Pancreas (tissue), 10 donors: ENCODE results near the gene COL11A1. TPM values are rescaled to one million over a fixed set of nuclear protein-coding genes. Genes with fewer than 3 reads are reported as not detected.

Source experiments
- ATAC-seq, 4 donors: fragments of 200-7000 bp; cut with Tn5 transposase; one replicate each; pipeline versions ENCODE4 v1.8.0 to v1.9.1; 2020; ENCODE audit warnings: mild to moderate bottlenecking in 4 of 4, moderate library complexity in 4 of 4
- DNase-seq, 6 donors: peaks; one replicate each; pipeline ENCODE4 v3.0.0-alpha.2; 2020
- FAIRE-seq: peaks from 2 replicates; lab custom pipeline; 2012; peaks lifted over from hg19 to GRCh38; lab: Jason Lieb, UNC
- H3K27ac ChIP-seq, 4 donors: fragments of 200-600 bp; sonication (generic); 1 replicate in 3 of 4; 2 replicates in 1 of 4; pipeline versions ENCODE4 v1.5.0 to v1.8.0; 2020
- H3K27me3 ChIP-seq, 4 donors: fragments of 200-600 bp; one replicate each; pipeline ENCODE4 v1.8.0; 2021
- H3K36me3 ChIP-seq, 3 donors: fragments of 200-600 bp; sonication (generic) in 1 of 3; one replicate each; pipeline versions ENCODE4 v1.5.0 to v1.8.0; 2020 to 2021
- H3K4me1 ChIP-seq, 3 donors: fragments of 200-600 bp; one replicate each; pipeline ENCODE4 v1.8.0; 2021
- H3K4me3 ChIP-seq, 4 donors: fragments of 200-600 bp; sonication (generic) in 2 of 4; one replicate each; pipeline versions ENCODE4 v1.5.0 to v1.8.0; 2020 to 2021
- H3K9me3 ChIP-seq, 4 donors: fragments of 200-600 bp; one replicate each; pipeline ENCODE4 v1.8.0; 2021
- CTCF ChIP-seq, 4 donors: fragments of 200-600 bp; sonication (generic) in 3 of 4; IDR thresholded peaks; one replicate each; pipeline versions ENCODE4 v1.5.0 to v1.8.0; 2021; ENCODE audit warnings: antibody characterized with exemption in 4 of 4
- WGBS, 2 donors: extraction: QIAGEN DNeasy Blood & Tissue Kit; methylation state at CpG; one replicate each; pipeline ENCODE4 v1.1.7; 2013; 5-methylcytosine and 5-hydroxymethylcytosine counted together
- intact Hi-C, 3 donors: fragments of 100-400 bp; cut with DNase I; formaldehyde crosslinking; loops; one replicate each; pipeline versions ENCODE4 v1.11.1 to v1.14.2; 2022
- polyA plus RNA-seq, 2 donors: library from polyadenylated mRNA; stranded (reverse); fragments of 200-250 nt; gene quantifications; one replicate each; pipeline ENCODE4 v1.2.3, GENCODE V29; 2013
- total RNA-seq, 6 donors: library from RNA; stranded (reverse); fragmentation: NEBNext Ultra II Directional in 4 of 6; extraction: Animal tissue kit (Norgen Biotek cat#: 25700) in 4 of 6; gene quantifications; one replicate each; pipeline versions ENCODE4 v1.2.1 to v1.2.4, GENCODE V29; 2021 to 2023
- donor health status: healthy with polysubstance abuse.
- donor health status: DM: no; HTN: no; CAD: no; lungs with moderate emphysema.
- donor health status: DM: no; HTN: no; CAD: no.
- donor health status: control.
- donor health status: control.
- donor health status: Bipolar disorder and iron deficiency.
- donor health status: DM: yes; HTN: yes; CAD: no.
- donor health status: DM: no; HTN: no; CAD: no.
- donor health status: DM: no; HTN: no; CAD: no.
- donor health status: DM: yes; HTN: yes; CAD: no.

Gene COL11A1
- total and polyA plus RNA-seq, 8 donors: 0.08 to 5.7 (median 0.38) TPM; not detected in 1

DNA sequence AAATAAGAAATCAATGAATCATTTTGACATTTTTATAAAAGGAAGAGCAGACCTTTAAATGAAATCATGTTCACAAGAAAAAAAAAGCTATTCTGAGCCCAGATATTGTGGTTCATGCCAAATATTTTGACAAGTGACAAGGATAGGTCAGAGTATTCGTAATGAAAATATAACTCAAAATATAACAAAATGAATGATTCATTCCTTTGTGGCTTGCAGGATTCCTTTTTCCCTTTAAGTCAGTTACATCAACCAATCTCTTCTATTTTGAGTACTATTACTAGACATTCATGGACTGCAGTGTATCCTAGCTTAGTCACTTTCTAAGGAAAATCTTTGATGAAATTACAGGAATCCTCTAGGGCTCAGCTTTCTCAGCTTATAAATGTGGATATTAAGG is 188.7 kb downstream of the COL11A1 start:
- no peak overlapping the region for H3K4me3 ChIP-seq
- 15 to 23% methylated on average over 1 of the region's 1 CpG for WGBS, 2 donors
- no peaks in the 10 kb centered on the region for H3K36me3 ChIP-seq
- intact Hi-C loops: no loop called here
- no peaks in the 10 kb centered on the region for H3K9me3 ChIP-seq
- H3K27me3 ChIP-seq: no peaks in the 10 kb centered on the region
- H3K4me1 ChIP-seq: no peaks in the 10 kb centered on the region
- no peak for TF ChIP-seq CTCF (IDR thresholded peaks at IDR 0.05)
- no peak for FAIRE-seq
- DNase-seq: no peak
- ATAC-seq: no peak
- H3K27ac ChIP-seq: no peak overlapping the region

DNA sequence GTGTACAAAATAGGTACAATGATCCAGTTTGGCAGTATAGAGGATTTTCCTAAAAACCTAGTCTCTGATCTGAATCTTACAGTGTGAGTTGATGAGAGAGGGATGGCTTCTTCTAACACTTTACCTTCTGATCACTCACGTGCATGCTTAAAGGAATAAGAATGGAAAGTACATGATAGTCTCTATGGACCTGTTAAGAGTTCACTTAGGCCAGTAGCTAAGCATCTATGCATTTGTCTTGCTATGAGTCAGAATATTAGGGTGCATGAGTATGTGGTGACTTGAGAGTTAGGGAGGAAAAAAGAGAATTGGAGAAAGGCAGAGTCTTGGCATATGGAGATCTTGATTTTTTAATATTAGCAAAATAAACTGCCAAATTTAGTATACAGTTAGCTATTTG is 206.3 kb downstream of the COL11A1 start:
- no peaks in the 10 kb centered on the region for H3K27me3 ChIP-seq
- WGBS, 2 donors: 31 to 52% methylated on average over 1 of the region's 1 CpG
- intact Hi-C loops: no loop called here
- no peaks in the 10 kb centered on the region for H3K9me3 ChIP-seq
- H3K4me1 ChIP-seq: no peaks in the 10 kb centered on the region
- no peaks in the 10 kb centered on the region for H3K36me3 ChIP-seq
- no peak overlapping the region for H3K4me3 ChIP-seq
- no peak for ATAC-seq
- no peak overlapping the region for H3K27ac ChIP-seq
- no peak for TF ChIP-seq CTCF (IDR thresholded peaks at IDR 0.05)
- no peak for FAIRE-seq
- DNase-seq: no peak

GRCh38 chr1:102899935-102900334 is 208.4 kb downstream of the COL11A1 start:
- Histone ChIP-seq H3K27ac (no peak overlapping the region), H3K4me1 (no peaks in the 10 kb centered on the region), H3K36me3 (no peaks in the 10 kb centered on the region), H3K27me3 (no peaks in the 10 kb centered on the region), H3K4me3 (no peak overlapping the region), H3K9me3 (no peaks in the 10 kb centered on the region)
- 44 to 55% methylated on average over 3 of the region's 3 CpGs for WGBS, 2 donors
- ATAC-seq (no peak), DNase-seq (no peak), FAIRE-seq (no peak)
- intact Hi-C loops: no loop called here
- no peak for TF ChIP-seq CTCF (IDR thresholded peaks at IDR 0.05)

- no peaks in the 10 kb centered on the region for H3K36me3 ChIP-seq
- H3K4me1 ChIP-seq: no peaks in the 10 kb centered on the region
- no peak for TF ChIP-seq CTCF (IDR thresholded peaks at IDR 0.05)
- ATAC-seq (no peak), DNase-seq (no peak), FAIRE-seq (no peak)
- no peaks in the 10 kb centered on the region for H3K9me3 ChIP-seq
- no peaks in the 10 kb centered on the region for H3K27me3 ChIP-seq
- H3K27ac ChIP-seq: no peak overlapping the region
- no peak overlapping the region for H3K4me3 ChIP-seq
- whole genome bisulfite sequencing, 2 donors: 31 to 33% methylated on average over 3 of the region's 3 CpGs
- intact Hi-C loops: no loop called here
Measured at GRCh38 chr1:102897557-102897956, 210.8 kb downstream of the COL11A1 start.

DNA sequence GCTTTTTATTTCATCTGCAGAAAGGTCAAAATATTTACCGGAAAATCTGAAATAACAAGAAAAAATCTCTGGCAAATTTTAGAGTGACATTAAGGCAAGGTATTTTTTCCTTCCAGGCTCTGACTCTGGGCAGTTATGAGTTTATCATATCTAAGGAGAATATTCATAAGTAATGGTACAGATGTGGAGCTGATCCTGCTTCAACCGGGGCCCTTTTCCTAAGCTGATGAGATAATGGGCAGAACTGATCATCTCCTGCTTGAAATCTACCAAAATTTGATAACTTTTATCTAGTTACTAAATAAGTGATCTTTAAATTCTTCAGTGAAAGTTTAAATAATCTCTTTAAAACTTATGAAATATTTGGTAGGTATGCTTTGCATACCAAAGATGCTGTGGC is 211.6 kb downstream of the COL11A1 start:
- no peak overlapping the region for H3K27ac ChIP-seq
- no peak overlapping the region for H3K4me3 ChIP-seq
- H3K9me3 ChIP-seq: no peaks in the 10 kb centered on the region
- no peaks in the 10 kb centered on the region for H3K36me3 ChIP-seq
- WGBS, 2 donors: 59 to 90% methylated on average over 2 of the region's 2 CpGs
- intact Hi-C loops: no loop called here
- ATAC-seq (no peak), FAIRE-seq (no peak), DNase-seq (no peak)
- H3K4me1 ChIP-seq: no peaks in the 10 kb centered on the region
- no peaks in the 10 kb centered on the region for H3K27me3 ChIP-seq
- TF ChIP-seq CTCF (IDR thresholded peaks at IDR 0.05): no peak
